HG03469 (cell line): ENCODE results near the gene STX2.
"Not testable (repeated sequence)": the region's sequence is repeated elsewhere in the genome, so short reads cannot be mapped to it uniquely, and the experiment has no call there.

Source experiments
- ATAC-seq: cut with Tn5 transposase; IDR thresholded peaks from one replicate; pipeline ENCODE4 v1.9.1; 2021; ENCODE audit warnings: mild to moderate bottlenecking, moderate library complexity, moderate number of reproducible peaks; ENCODE audit not compliant: unreplicated experiment

STX2 gene

GRCh38 chr12:130838951-130839769, at the start of gene STX2:
Gene STX2, minus strand, starts transcription at chr12:130839250. Its CDS starts 151 bp downstream, at chr12:130839099.
- peak; percentile 76 for ATAC-seq

GRCh38 chr12:130887190-130887589, 48.1 kb upstream of the STX2 start:
- not testable (repeated sequence) for ATAC-seq

- no peak for ATAC-seq
Measured at GRCh38 chr12:130881548-130881947, 42.5 kb upstream of the STX2 start.

- no peak for ATAC-seq
Measured at GRCh38 chr12:130881046-130881445, 42.0 kb upstream of the STX2 start.

- ATAC-seq, result no peak
Measured at GRCh38 chr12:130880411-130880885, 41.4 kb upstream of the STX2 start.

GRCh38 chr12:130879781-130880389, 40.8 kb upstream of the STX2 start:
- ATAC-seq, result no peak

- ATAC-seq, result peak; percentile 87
Measured at GRCh38 chr12:130879212-130879686, 40.2 kb upstream of the STX2 start.

- ATAC-seq, result no peak
Measured at GRCh38 chr12:130878193-130879185, 39.4 kb upstream of the STX2 start.

GRCh38 chr12:130877333-130877732, 38.3 kb upstream of the STX2 start:
- no peak for ATAC-seq

- no peak for ATAC-seq
Measured at GRCh38 chr12:130876758-130877157, 37.7 kb upstream of the STX2 start.

GRCh38 chr12:130876297-130876696, 37.2 kb upstream of the STX2 start:
- no peak for ATAC-seq

GRCh38 chr12:130875708-130876107, 36.7 kb upstream of the STX2 start:
- ATAC-seq, result not testable (repeated sequence)

- ATAC-seq, result no peak
Measured at GRCh38 chr12:130875193-130875592, 36.1 kb upstream of the STX2 start.

GRCh38 chr12:130874696-130875095, 35.6 kb upstream of the STX2 start:
- no peak for ATAC-seq

GRCh38 chr12:130873825-130874224, 34.8 kb upstream of the STX2 start:
- ATAC-seq, result no peak

- no peak for ATAC-seq
Measured at GRCh38 chr12:130873106-130873795, 34.2 kb upstream of the STX2 start.

GRCh38 chr12:130872179-130873096, 33.4 kb upstream of the STX2 start:
- peak; percentile 0 for ATAC-seq

GRCh38 chr12:130871286-130872178, 32.5 kb upstream of the STX2 start, which contains the start of gene RAN:
Gene RAN, plus strand, starts transcription at chr12:130872066. Its CDS starts 528 bp downstream, at chr12:130872594.
- ATAC-seq, result peak; percentile 44
